Natural killer cell treated with Interleukin-12 subunit alpha and Interleukin-12 subunit beta and Interleukin-15 and Interleukin-18, amount 100 ng/mL, for 72 hours (primary cell): ENCODE data around the gene PTGER2. TPM values are rescaled to one million over a fixed set of nuclear protein-coding genes. Genes with fewer than 3 reads are reported as not detected.

Experiments used
- ATAC-seq, 2 donors: fragments of 150-1000 bp; cut with Tn5 transposase in 1 of 2; sonication (Bioruptor Pico), chemical (Tn5 transposase) in 1 of 2; 2 replicates each; pipeline ENCODE4 v1.10.0; 2021
- DNase-seq: peaks from one replicate; pipeline ENCODE4 v3.0.0; 2022; ENCODE audit warnings: low spot score
- H3K27ac Mint-ChIP-seq, 2 donors: 1 replicate in 1 of 2; 2 replicates in 1 of 2; pipeline ENCODE4 v1.8.0; 2022; ENCODE audit warnings: mixed read lengths in 2 of 2, mild to moderate bottlenecking in 1 of 2, moderate library complexity in 1 of 2
- H3K27me3 Mint-ChIP-seq, 2 donors: 1 replicate in 1 of 2; 2 replicates in 1 of 2; pipeline ENCODE4 v1.8.0; 2022; ENCODE audit warnings: mixed read lengths in 2 of 2
- H3K36me3 Mint-ChIP-seq: one replicate; pipeline ENCODE4 v1.8.0; 2022; ENCODE audit warnings: mixed read lengths
- H3K4me1 Mint-ChIP-seq, 2 donors: 1 replicate in 1 of 2; 2 replicates in 1 of 2; pipeline ENCODE4 v1.8.0; 2022; ENCODE audit warnings: low read depth in 2 of 2, mixed read lengths in 2 of 2, mild to moderate bottlenecking in 1 of 2
- H3K4me3 Mint-ChIP-seq: one replicate; pipeline ENCODE4 v1.8.0; 2022; ENCODE audit warnings: mixed read lengths
- H3K9me3 Mint-ChIP-seq: 2 replicates; pipeline ENCODE4 v1.8.0; 2022; ENCODE audit warnings: mixed read lengths
- total RNA-seq, 2 donors: library from RNA; stranded (reverse); gene quantifications; one replicate each; pipeline ENCODE4 v1.2.3, GENCODE V29; 2022

Gene PTGER2
- total RNA-seq, 2 donors from 2014 or later: 94.5 to 96.0 TPM

DNA sequence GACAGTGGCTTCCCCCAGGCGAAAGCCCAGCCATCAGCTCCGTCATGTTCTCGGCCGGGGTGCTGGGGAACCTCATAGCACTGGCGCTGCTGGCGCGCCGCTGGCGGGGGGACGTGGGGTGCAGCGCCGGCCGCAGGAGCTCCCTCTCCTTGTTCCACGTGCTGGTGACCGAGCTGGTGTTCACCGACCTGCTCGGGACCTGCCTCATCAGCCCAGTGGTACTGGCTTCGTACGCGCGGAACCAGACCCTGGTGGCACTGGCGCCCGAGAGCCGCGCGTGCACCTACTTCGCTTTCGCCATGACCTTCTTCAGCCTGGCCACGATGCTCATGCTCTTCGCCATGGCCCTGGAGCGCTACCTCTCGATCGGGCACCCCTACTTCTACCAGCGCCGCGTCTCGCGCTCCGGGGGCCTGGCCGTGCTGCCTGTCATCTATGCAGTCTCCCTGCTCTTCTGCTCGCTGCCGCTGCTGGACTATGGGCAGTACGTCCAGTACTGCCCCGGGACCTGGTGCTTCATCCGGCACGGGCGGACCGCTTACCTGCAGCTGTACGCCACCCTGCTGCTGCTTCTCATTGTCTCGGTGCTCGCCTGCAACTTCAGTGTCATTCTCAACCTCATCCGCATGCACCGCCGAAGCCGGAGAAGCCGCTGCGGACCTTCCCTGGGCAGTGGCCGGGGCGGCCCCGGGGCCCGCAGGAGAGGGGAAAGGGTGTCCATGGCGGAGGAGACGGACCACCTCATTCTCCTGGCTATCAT, 663 bp downstream of the PTGER2 start:
- no peak for DNase-seq
- Mint-ChIP-seq H3K4me3 (peak overlapping the region; percentile 100), H3K27me3 (no peaks in the 10 kb centered on the region), H3K27ac (peak overlapping the region; percentile 98), H3K36me3 (peaks cover 66% of the 10 kb centered on the region), H3K4me1 (peaks cover 57 to 64% of the 10 kb centered on the region in 2 donors), H3K9me3 (no peaks in the 10 kb centered on the region)
- peak; percentile 24 to 31 for ATAC-seq

DNA sequence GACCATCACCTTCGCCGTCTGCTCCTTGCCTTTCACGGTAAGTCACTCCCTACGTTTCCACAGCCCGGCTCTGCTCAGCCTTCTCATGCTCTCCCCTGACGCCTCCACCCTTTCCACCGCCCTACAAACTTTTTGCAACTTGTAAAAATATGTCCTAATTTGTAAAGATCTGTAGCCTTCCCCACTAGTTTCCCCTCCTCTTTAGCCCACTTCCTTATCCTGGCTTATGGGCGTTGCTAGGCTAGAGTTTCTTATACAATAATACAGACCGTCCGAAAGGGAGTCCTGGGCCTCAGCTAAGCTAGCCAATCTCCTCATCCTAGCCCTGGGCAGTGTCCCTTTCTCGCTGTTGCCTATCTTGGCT, 1.2 kb downstream of the PTGER2 start:
- peaks cover 59 to 70% of the 10 kb centered on the region in 2 donors for H3K4me1 Mint-ChIP-seq
- no peaks in the 10 kb centered on the region for H3K27me3 Mint-ChIP-seq
- DNase-seq: no peak
- peak overlapping the region; percentile 100 for H3K4me3 Mint-ChIP-seq
- no peaks in the 10 kb centered on the region for H3K9me3 Mint-ChIP-seq
- H3K36me3 Mint-ChIP-seq: peaks cover 72% of the 10 kb centered on the region
- H3K27ac Mint-ChIP-seq: peak overlapping the region; percentile 98
- ATAC-seq: peak; percentile 19 to 51

DNA sequence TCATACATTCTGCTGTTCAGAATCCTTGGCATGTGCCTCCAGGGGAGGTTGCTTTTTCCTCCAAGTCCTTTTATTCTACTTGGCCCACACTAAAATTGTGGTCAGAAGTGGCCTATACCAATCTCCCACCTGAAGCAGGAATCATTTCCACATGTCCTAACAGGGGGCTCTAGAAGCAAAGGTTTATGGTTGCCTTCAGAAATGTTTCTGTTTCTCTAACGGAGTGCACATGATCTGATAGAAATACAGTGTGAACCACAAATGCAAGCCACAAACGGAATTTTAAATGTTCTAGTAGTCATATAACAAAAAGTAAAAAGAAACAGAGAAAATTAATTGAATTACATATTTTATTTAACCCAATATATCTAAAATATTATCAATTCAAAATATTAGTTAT, 4.0 kb downstream of the PTGER2 start:
- ATAC-seq: no peak
- no peak for DNase-seq
- peaks cover 9% of the 10 kb centered on the region for H3K9me3 Mint-ChIP-seq
- H3K36me3 Mint-ChIP-seq: peaks cover 78% of the 10 kb centered on the region
- H3K27ac Mint-ChIP-seq: peak overlapping the region; percentile 98
- peak overlapping the region; percentile 100 for H3K4me3 Mint-ChIP-seq
- peaks cover 53 to 73% of the 10 kb centered on the region in 2 donors for H3K4me1 Mint-ChIP-seq
- no peaks in the 10 kb centered on the region for H3K27me3 Mint-ChIP-seq

DNA sequence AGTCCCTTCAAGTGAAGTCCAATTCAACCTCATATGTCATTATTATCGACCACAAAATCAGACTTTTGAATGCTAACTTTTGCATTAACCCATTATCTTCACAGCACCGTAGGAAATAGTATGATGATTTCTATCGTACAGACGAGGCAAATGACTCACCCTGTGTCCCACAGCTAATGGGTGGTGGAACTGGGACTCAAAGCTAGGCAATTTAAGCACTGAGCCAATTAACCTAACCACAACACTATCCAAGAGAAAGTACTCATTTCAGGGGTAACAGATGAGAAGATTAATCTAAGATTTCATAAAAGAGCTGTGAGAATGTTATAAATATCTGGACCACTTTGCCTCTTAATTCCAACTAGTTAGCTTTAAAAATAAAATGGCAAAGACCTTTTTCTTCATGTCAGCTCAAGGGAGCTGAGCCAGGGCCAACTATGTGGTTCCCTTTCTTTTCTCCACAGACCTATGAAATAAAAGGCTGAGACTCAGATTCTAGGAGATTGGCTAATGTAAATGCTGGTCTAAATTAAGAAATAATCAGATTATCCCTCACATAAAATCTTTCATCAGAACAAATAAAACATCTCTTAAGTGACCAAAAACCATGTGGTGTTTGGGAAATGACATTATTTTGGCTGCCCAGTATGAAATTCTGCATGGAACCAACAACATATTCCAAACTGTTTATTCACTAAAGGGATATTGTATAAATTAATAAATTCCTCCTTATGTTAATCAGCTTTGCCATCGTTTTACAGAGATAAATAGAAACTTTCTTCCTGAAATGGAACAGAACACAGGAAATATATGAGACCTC, 4.9 kb downstream of the PTGER2 start:
- Mint-ChIP-seq H3K27me3 (no peaks in the 10 kb centered on the region), H3K36me3 (peaks cover 78% of the 10 kb centered on the region), H3K4me3 (peak overlapping the region; percentile 100), H3K9me3 (peaks cover 9% of the 10 kb centered on the region), H3K4me1 (peaks cover 52 to 73% of the 10 kb centered on the region in 2 donors), H3K27ac (peak overlapping the region; percentile 98)
- DNase-seq: no peak
- ATAC-seq: peak in 1 of 2 donors; percentile 37

DNA sequence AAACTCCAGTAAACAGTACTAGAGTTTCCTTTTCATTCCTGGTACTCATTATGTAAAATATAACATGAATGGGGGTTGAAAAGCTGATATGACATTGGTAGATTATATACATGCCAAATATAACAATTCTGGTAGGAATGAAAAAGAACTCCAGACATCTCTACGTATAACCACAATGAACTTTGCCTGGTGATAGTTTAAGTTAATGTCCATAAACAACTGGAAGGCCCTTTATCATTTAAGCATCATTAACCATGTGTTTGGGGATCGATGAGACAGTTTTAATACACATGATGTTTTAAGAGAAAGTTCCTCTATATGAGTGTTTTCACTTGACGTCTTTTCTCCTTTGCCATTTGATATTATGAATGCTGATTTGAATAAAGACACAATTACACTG, 5.8 kb downstream of the PTGER2 start:
- DNase-seq: no peak
- H3K36me3 Mint-ChIP-seq: peaks cover 78% of the 10 kb centered on the region
- peak overlapping the region; percentile 98 for H3K27ac Mint-ChIP-seq
- H3K4me3 Mint-ChIP-seq: peak overlapping the region; percentile 100
- peaks cover 9% of the 10 kb centered on the region for H3K9me3 Mint-ChIP-seq
- peaks cover 54 to 79% of the 10 kb centered on the region in 2 donors for H3K4me1 Mint-ChIP-seq
- no peak for ATAC-seq
- H3K27me3 Mint-ChIP-seq: no peaks in the 10 kb centered on the region

DNA sequence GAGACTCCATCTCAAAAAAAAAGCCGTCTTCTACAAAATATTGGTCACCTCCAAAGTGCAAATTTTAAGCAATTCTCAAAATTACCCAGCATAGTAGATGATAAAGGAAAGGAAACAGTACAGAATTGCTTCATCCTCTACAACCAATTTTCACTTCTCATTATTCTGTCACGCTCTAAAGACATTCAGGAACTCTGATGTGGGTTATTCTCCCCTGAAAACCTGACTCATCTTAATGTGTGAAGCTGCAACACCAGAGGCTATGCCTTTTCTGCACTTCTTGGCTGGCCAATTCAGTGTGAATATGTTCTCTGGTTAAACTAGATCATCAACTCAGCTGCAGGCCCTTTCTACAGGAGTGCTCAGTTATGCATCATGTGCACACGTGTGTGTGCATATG, 11.0 kb downstream of the PTGER2 start:
- DNase-seq (peak; percentile 85), ATAC-seq (peak; percentile 91 to 94)
- no peaks in the 10 kb centered on the region for H3K27me3 Mint-ChIP-seq
- peaks cover 59 to 86% of the 10 kb centered on the region in 2 donors for H3K4me1 Mint-ChIP-seq
- H3K4me3 Mint-ChIP-seq: peak overlapping the region; percentile 100
- H3K36me3 Mint-ChIP-seq: peaks cover 73% of the 10 kb centered on the region
- peaks cover 9% of the 10 kb centered on the region for H3K9me3 Mint-ChIP-seq
- H3K27ac Mint-ChIP-seq: peak overlapping the region; percentile 98

DNA sequence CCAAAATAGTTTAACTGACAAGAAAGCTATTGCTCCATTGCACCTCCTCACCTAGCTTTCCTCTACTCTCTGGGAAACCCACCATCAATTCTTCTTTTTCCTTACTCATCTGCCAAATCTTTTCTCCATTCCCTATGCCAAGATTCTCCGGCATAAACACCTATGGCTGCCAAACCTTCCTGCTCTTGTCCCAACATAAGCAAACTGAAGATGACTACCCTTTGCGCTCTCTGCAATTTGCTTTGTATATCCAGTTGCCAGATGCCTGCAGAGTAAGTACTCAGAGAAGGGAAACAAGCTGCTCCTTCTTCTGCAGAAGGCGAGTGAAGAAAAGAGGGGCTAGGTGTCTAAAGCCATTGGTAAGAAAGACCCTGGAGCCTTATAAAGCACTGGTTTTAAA, 11.5 kb downstream of the PTGER2 start:
- Mint-ChIP-seq H3K27ac (peak overlapping the region; percentile 98), H3K9me3 (peaks cover 9% of the 10 kb centered on the region), H3K4me1 (peaks cover 59 to 86% of the 10 kb centered on the region in 2 donors), H3K36me3 (peaks cover 71% of the 10 kb centered on the region), H3K4me3 (peak overlapping the region; percentile 100), H3K27me3 (no peaks in the 10 kb centered on the region)
- DNase-seq (no peak), ATAC-seq (no peak)

DNA sequence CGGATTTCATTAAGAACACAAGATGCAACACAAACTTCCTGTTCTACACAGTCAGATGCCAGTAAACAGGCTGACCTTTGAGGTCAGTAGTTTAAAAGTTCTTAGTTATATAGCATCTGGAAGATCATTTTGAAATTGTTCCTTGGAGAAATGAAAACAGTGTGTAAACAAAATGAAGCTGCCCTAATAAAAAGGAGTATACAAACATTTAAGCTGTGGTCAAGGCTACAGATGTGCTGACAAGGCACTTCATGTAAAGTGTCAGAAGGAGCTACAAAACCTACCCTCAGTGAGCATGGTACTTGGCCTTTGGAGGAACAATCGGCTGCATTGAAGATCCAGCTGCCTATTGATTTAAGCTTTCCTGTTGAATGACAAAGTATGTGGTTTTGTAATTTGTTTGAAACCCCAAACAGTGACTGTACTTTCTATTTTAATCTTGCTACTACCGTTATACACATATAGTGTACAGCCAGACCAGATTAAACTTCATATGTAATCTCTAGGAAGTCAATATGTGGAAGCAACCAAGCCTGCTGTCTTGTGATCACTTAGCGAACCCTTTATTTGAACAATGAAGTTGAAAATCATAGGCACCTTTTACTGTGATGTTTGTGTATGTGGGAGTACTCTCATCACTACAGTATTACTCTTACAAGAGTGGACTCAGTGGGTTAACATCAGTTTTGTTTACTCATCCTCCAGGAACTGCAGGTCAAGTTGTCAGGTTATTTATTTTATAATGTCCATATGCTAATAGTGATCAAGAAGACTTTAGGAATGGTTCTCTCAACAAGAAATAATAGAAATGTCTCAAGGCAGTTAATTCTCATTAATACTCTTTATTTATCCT, 13.5 kb downstream of the PTGER2 start:
- Mint-ChIP-seq H3K4me1 (peaks cover 55 to 85% of the 10 kb centered on the region in 2 donors), H3K27me3 (no peaks in the 10 kb centered on the region), H3K9me3 (no peaks in the 10 kb centered on the region), H3K4me3 (peak overlapping the region; percentile 87), H3K27ac (peak overlapping the region; percentile 98), H3K36me3 (peaks cover 65% of the 10 kb centered on the region)
- ATAC-seq (peak; percentile 69 to 73), DNase-seq (no peak)

DNA sequence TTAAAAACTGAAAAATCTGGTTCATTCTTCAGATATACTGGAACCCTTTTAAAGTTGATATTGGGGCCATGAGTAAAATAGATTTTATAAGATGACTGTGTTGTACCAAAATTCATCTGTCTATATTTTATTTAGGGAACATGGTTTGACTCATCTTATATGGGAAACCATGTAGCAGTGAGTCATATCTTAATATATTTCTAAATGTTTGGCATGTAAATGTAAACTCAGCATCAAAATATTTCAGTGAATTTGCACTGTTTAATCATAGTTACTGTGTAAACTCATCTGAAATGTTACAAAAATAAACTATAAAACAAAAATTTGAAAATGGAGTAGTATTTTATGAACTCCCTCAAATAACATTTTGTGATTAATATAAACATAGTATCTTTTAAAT, 14.2 kb downstream of the PTGER2 start:
- H3K27ac Mint-ChIP-seq: peak overlapping the region; percentile 98
- ATAC-seq: peak in 1 of 2 donors; percentile 4
- peak overlapping the region; percentile 87 for H3K4me3 Mint-ChIP-seq
- no peaks in the 10 kb centered on the region for H3K27me3 Mint-ChIP-seq
- peaks cover 56 to 83% of the 10 kb centered on the region in 2 donors for H3K4me1 Mint-ChIP-seq
- no peak for DNase-seq
- H3K36me3 Mint-ChIP-seq: peaks cover 59% of the 10 kb centered on the region
- no peaks in the 10 kb centered on the region for H3K9me3 Mint-ChIP-seq

DNA sequence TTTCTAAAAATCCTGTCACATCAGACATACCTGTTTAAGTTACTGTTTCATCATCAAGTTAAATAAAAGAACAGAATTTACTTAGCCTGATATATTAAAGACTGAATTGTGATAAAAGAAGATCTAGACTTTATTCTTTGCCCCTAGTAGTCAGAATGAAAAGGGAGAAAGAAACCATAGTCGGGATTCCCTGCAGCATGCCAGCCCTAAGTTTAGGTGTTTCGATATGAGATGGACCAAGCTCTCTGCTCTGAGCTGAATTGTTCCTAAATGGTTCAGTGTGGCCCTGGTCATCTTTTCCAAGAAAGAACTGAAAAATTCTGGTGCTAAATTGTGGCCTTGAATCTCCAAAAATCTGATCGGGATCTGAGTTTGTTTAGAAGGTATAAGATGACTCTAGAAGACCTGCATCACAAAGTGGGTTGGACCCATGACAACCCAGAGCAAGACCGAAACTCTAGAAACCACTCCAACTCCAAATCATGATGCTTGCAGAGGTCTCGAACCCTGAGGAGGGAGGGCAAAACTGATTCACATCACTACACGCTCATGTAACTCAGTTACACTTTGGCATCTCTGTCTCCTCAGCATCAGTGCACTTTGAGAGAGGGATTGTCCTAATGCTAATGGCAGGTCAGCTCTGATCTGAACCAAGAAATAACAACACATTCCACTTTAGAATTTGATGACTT, 15.7 kb downstream of the PTGER2 start:
- no peak for DNase-seq
- H3K9me3 Mint-ChIP-seq: no peaks in the 10 kb centered on the region
- H3K4me1 Mint-ChIP-seq: peaks cover 57 to 76% of the 10 kb centered on the region in 2 donors
- peaks cover 52% of the 10 kb centered on the region for H3K36me3 Mint-ChIP-seq
- ATAC-seq: peak in 1 of 2 donors; percentile 24
- peak overlapping the region; percentile 76 for H3K4me3 Mint-ChIP-seq
- peak overlapping the region; percentile 98 for H3K27ac Mint-ChIP-seq
- H3K27me3 Mint-ChIP-seq: no peaks in the 10 kb centered on the region

DNA sequence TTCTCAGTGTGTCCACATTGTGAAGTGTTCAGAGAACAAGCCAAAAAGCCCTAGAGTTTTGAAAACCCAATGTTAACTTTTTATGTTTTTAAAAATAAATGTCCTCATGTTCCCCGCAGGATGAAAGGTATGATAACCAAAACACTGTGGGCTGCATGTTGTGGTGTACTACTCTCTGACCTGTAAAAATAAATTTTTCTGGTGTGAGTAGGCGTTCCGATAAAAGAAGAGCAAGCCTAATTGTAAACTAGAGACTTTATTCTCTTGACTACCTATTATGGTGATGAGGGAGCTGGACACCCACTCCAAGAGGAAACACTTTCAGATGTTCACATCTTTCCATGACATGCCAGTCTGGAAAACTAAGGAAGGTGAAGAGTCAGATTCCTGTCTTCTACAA, 18.2 kb downstream of the PTGER2 start:
- ATAC-seq (no peak), DNase-seq (no peak)
- Mint-ChIP-seq H3K27ac (peak overlapping the region; percentile 98), H3K4me1 (peaks cover 50 to 72% of the 10 kb centered on the region in 2 donors), H3K36me3 (peaks cover 41% of the 10 kb centered on the region), H3K9me3 (no peaks in the 10 kb centered on the region), H3K4me3 (peak overlapping the region; percentile 68), H3K27me3 (no peaks in the 10 kb centered on the region)

DNA sequence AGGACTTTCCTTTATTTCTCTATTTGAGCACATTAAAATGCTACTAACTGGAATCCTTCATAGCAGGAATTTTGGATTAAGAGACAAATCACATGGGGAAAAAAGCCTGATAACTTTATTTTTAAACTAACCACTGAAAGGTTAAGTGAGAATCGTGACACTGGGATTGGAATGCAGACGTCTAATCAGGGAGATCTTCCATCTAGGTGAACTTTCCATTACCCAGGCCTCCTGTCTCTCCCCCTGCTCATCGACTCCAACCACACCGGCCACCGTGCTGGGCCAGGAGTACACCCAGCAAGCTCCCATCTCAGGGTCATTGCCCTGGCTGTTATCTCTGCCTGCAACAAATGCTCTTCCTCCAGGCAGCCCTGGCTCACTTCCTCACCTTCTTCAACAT, 19.0 kb downstream of the PTGER2 start:
- Mint-ChIP-seq H3K27me3 (no peaks in the 10 kb centered on the region), H3K27ac (peak overlapping the region; percentile 98), H3K36me3 (peaks cover 33% of the 10 kb centered on the region), H3K4me3 (no peak overlapping the region), H3K9me3 (no peaks in the 10 kb centered on the region), H3K4me1 (peaks cover 43 to 64% of the 10 kb centered on the region in 2 donors)
- ATAC-seq (no peak), DNase-seq (no peak)
